WTC11 (cell line): Measurements from ENCODE around the gene ATF4. TPM values are rescaled to one million over a fixed set of nuclear protein-coding genes. Genes with fewer than 3 reads are reported as not detected.

ENCODE experiments used
- ATAC-seq: fragments of 200-7000 bp; cut with Tn5 transposase; 2 replicates; pipeline ENCODE4 v1.10.0; 2021; ENCODE audit warnings: mild to moderate bottlenecking, moderate library complexity
- CTCF ChIA-PET: fragments of 300-600 bp; sonication (Branson Sonifier 250); formaldehyde crosslinking; loops from one replicate; lab custom pipeline; 2021; ENCODE audit warnings: antibody characterized with exemption; lab: Charles Lee
- POLR2A ChIA-PET: fragments of 350-600 bp; sonication (Branson Sonifier 250); formaldehyde crosslinking; loops from one replicate; lab custom pipeline; 2021; ENCODE audit warnings: antibody characterized with exemption; lab: Charles Lee
- DNase-seq: peaks from one replicate; pipeline ENCODE4 v3.0.0; 2021; ENCODE audit warnings: low spot score
- H3K27ac Mint-ChIP-seq: 2 replicates; pipeline ENCODE4 v1.8.0; 2021; ENCODE audit warnings: mixed read lengths
- H3K27me3 Mint-ChIP-seq: 2 replicates; pipeline ENCODE4 v1.8.0; 2021; ENCODE audit warnings: low read depth, mild to moderate bottlenecking, moderate library complexity, mixed read lengths
- H3K36me3 Mint-ChIP-seq: 2 replicates; pipeline ENCODE4 v1.8.0; 2021; ENCODE audit warnings: mixed read lengths
- H3K4me1 Mint-ChIP-seq: 2 replicates; pipeline ENCODE4 v1.8.0; 2022; ENCODE audit warnings: mixed read lengths
- H3K4me3 Mint-ChIP-seq: 2 replicates; pipeline ENCODE4 v1.8.0; 2021; ENCODE audit warnings: mild to moderate bottlenecking, moderate library complexity, mixed read lengths
- H3K9me3 Mint-ChIP-seq: 2 replicates; pipeline ENCODE4 v1.8.0; 2021; ENCODE audit warnings: mixed read lengths
- ESRRA ChIP-seq: sonication (generic); formaldehyde crosslinking; IDR thresholded peaks from 2 replicates; pipeline ENCODE4 v1.8.1; 2022; ENCODE audit warnings: mild to moderate bottlenecking, missing genetic modification reagents, borderline replicate concordance
- GRHL2 ChIP-seq: fragments of 250-450 bp; sonication (Bioruptor Pico); IDR thresholded peaks from 2 replicates; pipeline ENCODE4 v1.8.0; 2022; ENCODE audit warnings: mild to moderate bottlenecking, moderate library complexity; ENCODE audit not compliant: insufficient replicate concordance, severe bottlenecking
- JAZF1 ChIP-seq: fragments of 250-450 bp; sonication (Bioruptor Pico); IDR thresholded peaks from 2 replicates; pipeline ENCODE4 v1.9.0; 2021; ENCODE audit warnings: moderate library complexity, mild to moderate bottlenecking, inconsistent platforms
- JUN ChIP-seq: sonication (generic); formaldehyde crosslinking; IDR thresholded peaks from 2 replicates; pipeline ENCODE4 v1.8.0; 2023; ENCODE audit warnings: mild to moderate bottlenecking, missing genetic modification reagents
- NFATC4 ChIP-seq: fragments of 250-450 bp; sonication (Bioruptor Pico); IDR thresholded peaks from 2 replicates; pipeline ENCODE4 v1.9.0; 2021; ENCODE audit warnings: mild to moderate bottlenecking
- NFE2L1 ChIP-seq: sonication (generic); formaldehyde crosslinking; IDR thresholded peaks from 2 replicates; pipeline ENCODE4 v1.8.1; 2023; ENCODE audit warnings: missing genetic modification reagents
- NR1H2 ChIP-seq: sonication (generic); formaldehyde crosslinking; IDR thresholded peaks from 2 replicates; pipeline ENCODE4 v1.9.0; 2021; ENCODE audit warnings: mild to moderate bottlenecking, moderate library complexity, missing genetic modification reagents
- OVOL2 ChIP-seq: fragments of 250-450 bp; sonication (Bioruptor Pico); IDR thresholded peaks from 2 replicates; pipeline ENCODE4 v1.9.0; 2021; ENCODE audit warnings: mild to moderate bottlenecking, borderline replicate concordance
- TEAD1 ChIP-seq: sonication (generic); formaldehyde crosslinking; IDR thresholded peaks from 2 replicates; pipeline ENCODE4 v1.8.0; 2022; ENCODE audit warnings: mild to moderate bottlenecking, missing genetic modification reagents
- ZNF121 ChIP-seq: sonication (generic); formaldehyde crosslinking; IDR thresholded peaks from 2 replicates; pipeline ENCODE4 v1.8.0; 2023; ENCODE audit warnings: missing genetic modification reagents
- ZNF423 ChIP-seq: fragments of 250-450 bp; sonication (Bioruptor Pico); IDR thresholded peaks from 2 replicates; pipeline ENCODE4 v2.1.2; 2022; ENCODE audit warnings: mild to moderate bottlenecking, moderate library complexity
- total RNA-seq: library from RNA; stranded (reverse); gene quantifications from 3 replicates; pipeline ENCODE4 v1.2.3, GENCODE V29; 2021
- TF ChIP-seq, protein P1 (sequence below): sonication (generic); formaldehyde crosslinking; IDR thresholded peaks from 2 replicates; pipeline ENCODE4 v1.8.1; 2023; ENCODE audit warnings: mild to moderate bottlenecking, missing genetic modification reagents, moderate library complexity
- TF ChIP-seq, protein P2 (sequence below): sonication (generic); formaldehyde crosslinking; IDR thresholded peaks from 2 replicates; pipeline ENCODE4 v1.8.1; 2022; ENCODE audit warnings: mild to moderate bottlenecking, moderate library complexity, missing genetic modification reagents
- TF ChIP-seq, protein P3 (sequence below): sonication (generic); formaldehyde crosslinking; IDR thresholded peaks from 2 replicates; pipeline ENCODE4 v1.8.1; 2022; ENCODE audit warnings: missing genetic modification reagents, borderline replicate concordance
- TF ChIP-seq, protein P4 (sequence below): sonication (generic); formaldehyde crosslinking; IDR thresholded peaks from 2 replicates; pipeline ENCODE4 v1.8.1; 2022; ENCODE audit warnings: low read depth, missing genetic modification reagents, borderline replicate concordance
- TF ChIP-seq, protein P5 (sequence below): fragments of 250-450 bp; sonication (Bioruptor Pico); IDR thresholded peaks from 2 replicates; pipeline ENCODE4 v2.1.2; 2022; ENCODE audit warnings: mild to moderate bottlenecking, moderate library complexity
- TF ChIP-seq, protein P6 (sequence below): sonication (generic); formaldehyde crosslinking; IDR thresholded peaks from 2 replicates; pipeline ENCODE4 v1.8.1; 2023; ENCODE audit warnings: mild to moderate bottlenecking, missing genetic modification reagents
- TF ChIP-seq, protein P7 (sequence below): fragments of 250-450 bp; sonication (Bioruptor Pico); IDR thresholded peaks from 2 replicates; pipeline ENCODE4 v1.8.0; 2021; ENCODE audit warnings: mild to moderate bottlenecking
- TF ChIP-seq, protein P8 (sequence below): fragments of 200-600 bp; IDR thresholded peaks from 2 replicates; pipeline ENCODE4 v1.8.0; 2022; ENCODE audit warnings: antibody characterized with exemption
- TF ChIP-seq, protein P9 (sequence below): sonication (generic); formaldehyde crosslinking; IDR thresholded peaks from 2 replicates; pipeline ENCODE4 v1.8.0; 2022; ENCODE audit warnings: mild to moderate bottlenecking, missing genetic modification reagents

ATF4 gene
- total RNA-seq, 1 experiment from 2014 or later, result 460 TPM

DNA sequence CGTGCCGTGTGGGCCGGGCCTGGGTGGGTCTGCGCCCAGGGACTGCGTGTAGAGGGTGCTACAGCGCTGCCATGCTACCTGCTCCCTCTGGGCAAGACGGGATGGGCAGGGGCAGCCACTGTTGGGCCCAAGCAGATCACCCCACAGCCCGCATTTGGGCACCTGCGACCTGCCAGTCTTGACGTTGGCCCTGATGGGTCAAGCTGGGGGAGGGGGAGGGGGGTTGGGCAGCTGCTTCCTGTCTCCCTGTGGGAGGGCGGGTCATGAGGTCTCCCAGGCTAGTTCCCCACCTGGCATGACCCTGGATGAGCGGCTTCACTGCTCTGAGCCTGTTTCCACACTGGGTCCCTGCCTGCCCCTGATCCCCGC, 15.0 kb downstream of the ATF4 start:
- CTCF ChIA-PET, result interaction anchor here (0.6 to 3.0 kb wide), 48 partner anchors 8 to 589 kb away, joined by 3 to 35 read pairs (median 5); partner anchors contain the start of genes ATF4, CACNA1I, MIEF1 and TAB1
- ATAC-seq (peak; percentile 1; the same call in 1 of the 2 replicates), DNase-seq (peak; percentile 41)
- no peak for TF ChIP-seq GRHL2 (CRISPR knock-in tag)
- TF ChIP-seq JAZF1 (CRISPR knock-in tag), result no peak
- TF ChIP-seq ZNF121, result 0 out of 2 replicates have a peak, but pooled peaks have one; percentile 33
- TF ChIP-seq OVOL2 (CRISPR knock-in tag), result no peak
- TF ChIP-seq, protein P1, sequence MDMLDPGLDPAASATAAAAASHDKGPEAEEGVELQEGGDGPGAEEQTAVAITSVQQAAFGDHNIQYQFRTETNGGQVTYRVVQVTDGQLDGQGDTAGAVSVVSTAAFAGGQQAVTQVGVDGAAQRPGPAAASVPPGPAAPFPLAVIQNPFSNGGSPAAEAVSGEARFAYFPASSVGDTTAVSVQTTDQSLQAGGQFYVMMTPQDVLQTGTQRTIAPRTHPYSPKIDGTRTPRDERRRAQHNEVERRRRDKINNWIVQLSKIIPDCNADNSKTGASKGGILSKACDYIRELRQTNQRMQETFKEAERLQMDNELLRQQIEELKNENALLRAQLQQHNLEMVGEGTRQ (CRISPR knock-in tag), result peak; percentile 46; the same call in 1 of the 2 replicates
- no peak for TF ChIP-seq TEAD1
- no peak for TF ChIP-seq JUN (CRISPR knock-in tag)
- TF ChIP-seq, protein P2, sequence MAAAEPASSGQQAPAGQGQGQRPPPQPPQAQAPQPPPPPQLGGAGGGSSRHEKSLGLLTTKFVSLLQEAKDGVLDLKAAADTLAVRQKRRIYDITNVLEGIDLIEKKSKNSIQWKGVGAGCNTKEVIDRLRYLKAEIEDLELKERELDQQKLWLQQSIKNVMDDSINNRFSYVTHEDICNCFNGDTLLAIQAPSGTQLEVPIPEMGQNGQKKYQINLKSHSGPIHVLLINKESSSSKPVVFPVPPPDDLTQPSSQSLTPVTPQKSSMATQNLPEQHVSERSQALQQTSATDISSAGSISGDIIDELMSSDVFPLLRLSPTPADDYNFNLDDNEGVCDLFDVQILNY, result 0 out of 2 replicates have a peak, but pooled peaks have one; percentile 13
- no peak for TF ChIP-seq ZNF423 (CRISPR knock-in tag)
- TF ChIP-seq, protein P3, sequence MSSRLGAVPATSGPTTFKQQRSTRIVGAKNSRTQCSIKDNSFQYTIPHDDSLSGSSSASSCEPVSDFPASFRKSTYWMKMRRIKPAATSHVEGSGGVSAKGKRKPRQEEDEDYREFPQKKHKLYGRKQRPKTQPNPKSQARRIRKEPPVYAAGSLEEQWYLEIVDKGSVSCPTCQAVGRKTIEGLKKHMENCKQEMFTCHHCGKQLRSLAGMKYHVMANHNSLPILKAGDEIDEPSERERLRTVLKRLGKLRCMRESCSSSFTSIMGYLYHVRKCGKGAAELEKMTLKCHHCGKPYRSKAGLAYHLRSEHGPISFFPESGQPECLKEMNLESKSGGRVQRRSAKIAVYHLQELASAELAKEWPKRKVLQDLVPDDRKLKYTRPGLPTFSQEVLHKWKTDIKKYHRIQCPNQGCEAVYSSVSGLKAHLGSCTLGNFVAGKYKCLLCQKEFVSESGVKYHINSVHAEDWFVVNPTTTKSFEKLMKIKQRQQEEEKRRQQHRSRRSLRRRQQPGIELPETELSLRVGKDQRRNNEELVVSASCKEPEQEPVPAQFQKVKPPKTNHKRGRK (CRISPR knock-in tag), result no peak
- TF ChIP-seq, protein P4, sequence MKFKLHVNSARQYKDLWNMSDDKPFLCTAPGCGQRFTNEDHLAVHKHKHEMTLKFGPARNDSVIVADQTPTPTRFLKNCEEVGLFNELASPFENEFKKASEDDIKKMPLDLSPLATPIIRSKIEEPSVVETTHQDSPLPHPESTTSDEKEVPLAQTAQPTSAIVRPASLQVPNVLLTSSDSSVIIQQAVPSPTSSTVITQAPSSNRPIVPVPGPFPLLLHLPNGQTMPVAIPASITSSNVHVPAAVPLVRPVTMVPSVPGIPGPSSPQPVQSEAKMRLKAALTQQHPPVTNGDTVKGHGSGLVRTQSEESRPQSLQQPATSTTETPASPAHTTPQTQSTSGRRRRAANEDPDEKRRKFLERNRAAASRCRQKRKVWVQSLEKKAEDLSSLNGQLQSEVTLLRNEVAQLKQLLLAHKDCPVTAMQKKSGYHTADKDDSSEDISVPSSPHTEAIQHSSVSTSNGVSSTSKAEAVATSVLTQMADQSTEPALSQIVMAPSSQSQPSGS (CRISPR knock-in tag), result no peak
- no peak for TF ChIP-seq NFATC4 (CRISPR knock-in tag)
- TF ChIP-seq, protein P5, sequence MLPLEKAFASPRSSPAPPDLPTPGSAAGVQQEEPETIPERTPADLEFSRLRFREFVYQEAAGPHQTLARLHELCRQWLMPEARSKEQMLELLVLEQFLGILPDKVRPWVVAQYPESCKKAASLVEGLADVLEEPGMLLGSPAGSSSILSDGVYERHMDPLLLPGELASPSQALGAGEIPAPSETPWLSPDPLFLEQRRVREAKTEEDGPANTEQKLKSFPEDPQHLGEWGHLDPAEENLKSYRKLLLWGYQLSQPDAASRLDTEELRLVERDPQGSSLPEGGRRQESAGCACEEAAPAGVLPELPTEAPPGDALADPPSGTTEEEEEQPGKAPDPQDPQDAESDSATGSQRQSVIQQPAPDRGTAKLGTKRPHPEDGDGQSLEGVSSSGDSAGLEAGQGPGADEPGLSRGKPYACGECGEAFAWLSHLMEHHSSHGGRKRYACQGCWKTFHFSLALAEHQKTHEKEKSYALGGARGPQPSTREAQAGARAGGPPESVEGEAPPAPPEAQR, result no peak
- TF ChIP-seq, protein P6, sequence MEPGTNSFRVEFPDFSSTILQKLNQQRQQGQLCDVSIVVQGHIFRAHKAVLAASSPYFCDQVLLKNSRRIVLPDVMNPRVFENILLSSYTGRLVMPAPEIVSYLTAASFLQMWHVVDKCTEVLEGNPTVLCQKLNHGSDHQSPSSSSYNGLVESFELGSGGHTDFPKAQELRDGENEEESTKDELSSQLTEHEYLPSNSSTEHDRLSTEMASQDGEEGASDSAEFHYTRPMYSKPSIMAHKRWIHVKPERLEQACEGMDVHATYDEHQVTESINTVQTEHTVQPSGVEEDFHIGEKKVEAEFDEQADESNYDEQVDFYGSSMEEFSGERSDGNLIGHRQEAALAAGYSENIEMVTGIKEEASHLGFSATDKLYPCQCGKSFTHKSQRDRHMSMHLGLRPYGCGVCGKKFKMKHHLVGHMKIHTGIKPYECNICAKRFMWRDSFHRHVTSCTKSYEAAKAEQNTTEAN, result no peak
- TF ChIP-seq NR1H2 (CRISPR knock-in tag), result no peak
- TF ChIP-seq, protein P7, sequence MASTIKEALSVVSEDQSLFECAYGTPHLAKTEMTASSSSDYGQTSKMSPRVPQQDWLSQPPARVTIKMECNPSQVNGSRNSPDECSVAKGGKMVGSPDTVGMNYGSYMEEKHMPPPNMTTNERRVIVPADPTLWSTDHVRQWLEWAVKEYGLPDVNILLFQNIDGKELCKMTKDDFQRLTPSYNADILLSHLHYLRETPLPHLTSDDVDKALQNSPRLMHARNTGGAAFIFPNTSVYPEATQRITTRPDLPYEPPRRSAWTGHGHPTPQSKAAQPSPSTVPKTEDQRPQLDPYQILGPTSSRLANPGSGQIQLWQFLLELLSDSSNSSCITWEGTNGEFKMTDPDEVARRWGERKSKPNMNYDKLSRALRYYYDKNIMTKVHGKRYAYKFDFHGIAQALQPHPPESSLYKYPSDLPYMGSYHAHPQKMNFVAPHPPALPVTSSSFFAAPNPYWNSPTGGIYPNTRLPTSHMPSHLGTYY (CRISPR knock-in tag), result no peak
- no peak for TF ChIP-seq ESRRA (CRISPR knock-in tag)
- TF ChIP-seq, protein P8, sequence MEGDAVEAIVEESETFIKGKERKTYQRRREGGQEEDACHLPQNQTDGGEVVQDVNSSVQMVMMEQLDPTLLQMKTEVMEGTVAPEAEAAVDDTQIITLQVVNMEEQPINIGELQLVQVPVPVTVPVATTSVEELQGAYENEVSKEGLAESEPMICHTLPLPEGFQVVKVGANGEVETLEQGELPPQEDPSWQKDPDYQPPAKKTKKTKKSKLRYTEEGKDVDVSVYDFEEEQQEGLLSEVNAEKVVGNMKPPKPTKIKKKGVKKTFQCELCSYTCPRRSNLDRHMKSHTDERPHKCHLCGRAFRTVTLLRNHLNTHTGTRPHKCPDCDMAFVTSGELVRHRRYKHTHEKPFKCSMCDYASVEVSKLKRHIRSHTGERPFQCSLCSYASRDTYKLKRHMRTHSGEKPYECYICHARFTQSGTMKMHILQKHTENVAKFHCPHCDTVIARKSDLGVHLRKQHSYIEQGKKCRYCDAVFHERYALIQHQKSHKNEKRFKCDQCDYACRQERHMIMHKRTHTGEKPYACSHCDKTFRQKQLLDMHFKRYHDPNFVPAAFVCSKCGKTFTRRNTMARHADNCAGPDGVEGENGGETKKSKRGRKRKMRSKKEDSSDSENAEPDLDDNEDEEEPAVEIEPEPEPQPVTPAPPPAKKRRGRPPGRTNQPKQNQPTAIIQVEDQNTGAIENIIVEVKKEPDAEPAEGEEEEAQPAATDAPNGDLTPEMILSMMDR, result no peak
- TF ChIP-seq NFE2L1 (CRISPR knock-in tag), result no peak
- TF ChIP-seq, protein P9, sequence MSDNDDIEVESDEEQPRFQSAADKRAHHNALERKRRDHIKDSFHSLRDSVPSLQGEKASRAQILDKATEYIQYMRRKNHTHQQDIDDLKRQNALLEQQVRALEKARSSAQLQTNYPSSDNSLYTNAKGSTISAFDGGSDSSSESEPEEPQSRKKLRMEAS (CRISPR knock-in tag), result no peak
- H3K9me3 Mint-ChIP-seq, result no peaks in the 10 kb centered on the region
- H3K4me3 Mint-ChIP-seq, result peak overlapping the region; percentile 39
- peaks cover 8% of the 10 kb centered on the region; the same call in 1 of the 2 replicates for H3K36me3 Mint-ChIP-seq
- H3K27ac Mint-ChIP-seq, result no peak overlapping the region
- peaks cover 50% of the 10 kb centered on the region for H3K4me1 Mint-ChIP-seq
- H3K27me3 Mint-ChIP-seq, result peaks cover 3% of the 10 kb centered on the region; the same call in 1 of the 2 replicates
- POLR2A ChIA-PET, result interaction anchor here (1.0 to 1.3 kb wide), 3 partner anchors 15 to 509 kb away, joined by 3 to 4 read pairs (median 3); no protein-coding TSS in a partner anchor
